CD14-positive monocyte (primary cell): ENCODE measurements around the gene RELN. TPM values are rescaled to one million over a fixed set of nuclear protein-coding genes. Genes with fewer than 3 reads are reported as not detected.

ENCODE experiments used
- DNase-seq, 3 donors: peaks; one replicate each; pipeline ENCODE4 v3.0.0-alpha.2; 2011 to 2022
- H2AFZ ChIP-seq: 2 replicates; pipeline ENCODE4 v1.6.0; 2012; ENCODE audit warnings: mild to moderate bottlenecking, low read depth, low read length, inconsistent platforms; ENCODE audit not compliant: insufficient read depth, poor library complexity, severe bottlenecking
- H3K27ac ChIP-seq, 2 donors: 1 replicate in 1 of 2; 2 replicates in 1 of 2; pipeline ENCODE4 v1.5.1; 2012 to 2013; ENCODE audit warnings: low read length in 2 of 2, control low read depth in 1 of 2, inconsistent platforms in 1 of 2, low read depth in 1 of 2, mild to moderate bottlenecking in 1 of 2
- H3K27me3 ChIP-seq, 2 donors: one replicate each; pipeline versions ENCODE4 v1.6.0 to v1.6.1; 2011 to 2013; ENCODE audit warnings: low read length in 2 of 2; ENCODE audit not compliant: control insufficient read depth in 2 of 2, insufficient read depth in 2 of 2
- H3K36me3 ChIP-seq, 2 donors: replicated peaks in 1 of 2; 1 replicate in 1 of 2; 2 replicates in 1 of 2; pipeline versions ENCODE4 v1.5.1 to v1.6.1; 2012 to 2013; ENCODE audit warnings: low read length in 2 of 2, control low read depth in 1 of 2, inconsistent platforms in 1 of 2, mild to moderate bottlenecking in 1 of 2; ENCODE audit not compliant: insufficient read depth in 2 of 2, control insufficient read depth in 1 of 2
- H3K4me1 ChIP-seq, 2 donors: 1 replicate in 1 of 2; 2 replicates in 1 of 2; pipeline versions ENCODE4 v1.5.1 to v1.6.1; 2012 to 2013; ENCODE audit warnings: low read length in 2 of 2, control low read depth in 1 of 2, inconsistent platforms in 1 of 2, mild to moderate bottlenecking in 1 of 2, moderate library complexity in 1 of 2; ENCODE audit not compliant: insufficient read depth in 2 of 2, control insufficient read depth in 1 of 2
- H3K4me2 ChIP-seq: replicated peaks from 2 replicates; pipeline ENCODE3; 2012; ENCODE audit warnings: low read length, moderate library complexity, mild to moderate bottlenecking; ENCODE audit not compliant: poor library complexity, severe bottlenecking; ENCODE audit errors: extremely low read depth
- H3K4me3 ChIP-seq, 3 experiments: fragments of 200-600 bp in 1 of 3; sonication (generic) in 1 of 3; replicated peaks in 1 of 3; 1 replicate in 2 of 3; 2 replicates in 1 of 3; pipeline ENCODE4 v1.5.1; 2011 to 2013; ENCODE audit warnings: low read length in 3 of 3, mild to moderate bottlenecking in 3 of 3, control low read depth in 2 of 3, low read depth in 2 of 3, inconsistent platforms in 1 of 3, moderate library complexity in 1 of 3
- H3K79me2 ChIP-seq: 2 replicates; pipeline ENCODE4 v1.6.0; 2012; ENCODE audit warnings: mild to moderate bottlenecking, control low read depth, inconsistent platforms, low read length, moderate library complexity; ENCODE audit not compliant: insufficient read depth
- H3K9ac ChIP-seq: 2 replicates; pipeline ENCODE4 v1.6.0; 2017; ENCODE audit warnings: low read length, mild to moderate bottlenecking; ENCODE audit not compliant: insufficient read depth, poor library complexity, severe bottlenecking
- H3K9me3 ChIP-seq, 2 donors: replicated peaks in 1 of 2; 1 replicate in 1 of 2; 2 replicates in 1 of 2; pipeline versions ENCODE4 v1.5.1 to v1.6.1; 2012 to 2013; ENCODE audit warnings: low read length in 2 of 2, control low read depth in 1 of 2; ENCODE audit not compliant: control insufficient read depth in 1 of 2, insufficient read depth in 1 of 2
- H4K20me1 ChIP-seq: 2 replicates; pipeline ENCODE4 v1.6.0; 2012; ENCODE audit warnings: mild to moderate bottlenecking, low read length, control low read depth, moderate library complexity; ENCODE audit not compliant: insufficient read depth
- H3K27ac Mint-ChIP-seq, 7 donors: one replicate each; pipeline ENCODE4 v1.8.0; 2020; ENCODE audit warnings: mild to moderate bottlenecking in 7 of 7, mixed read lengths in 7 of 7, moderate library complexity in 6 of 7, inconsistent platforms in 2 of 7
- H3K27me3 Mint-ChIP-seq, 3 donors: one replicate each; pipeline ENCODE4 v1.8.0; 2021 to 2022; ENCODE audit warnings: low read depth in 3 of 3, mild to moderate bottlenecking in 3 of 3, mixed read lengths in 3 of 3, moderate library complexity in 3 of 3, inconsistent platforms in 1 of 3
- H3K36me3 Mint-ChIP-seq, 2 donors: one replicate each; pipeline ENCODE4 v1.8.0; 2020; ENCODE audit warnings: mixed read lengths in 2 of 2, inconsistent platforms in 1 of 2, mild to moderate bottlenecking in 1 of 2
- H3K4me1 Mint-ChIP-seq: one replicate; pipeline ENCODE4 v1.8.0; 2020; ENCODE audit warnings: mild to moderate bottlenecking, mixed read lengths
- H3K4me3 Mint-ChIP-seq, 2 donors: one replicate each; pipeline ENCODE4 v1.8.0; 2020; ENCODE audit warnings: mild to moderate bottlenecking in 2 of 2, mixed read lengths in 2 of 2, moderate library complexity in 1 of 2
- H3K9me3 Mint-ChIP-seq, 7 donors: one replicate each; pipeline ENCODE4 v1.8.0; 2020 to 2022; ENCODE audit warnings: mixed read lengths in 7 of 7, mild to moderate bottlenecking in 6 of 7, moderate library complexity in 6 of 7, inconsistent platforms in 2 of 7
- CTCF ChIP-seq: fragments of 200-600 bp; IDR thresholded peaks from one replicate; pipeline ENCODE4 v1.8.0; 2022; ENCODE audit warnings: antibody characterized with exemption, mild to moderate bottlenecking
- WGBS: methylation state at CpG from one replicate; pipeline ENCODE4 v1.1.5; 2013; ENCODE audit warnings: missing lambda C conversion rate; ENCODE audit not compliant: insufficient coverage; 5-methylcytosine and 5-hydroxymethylcytosine counted together
- intact Hi-C, 2 donors: fragments of 100-400 bp; cut with micrococcal nuclease; formaldehyde crosslinking; loops; one replicate each; pipeline versions ENCODE4 v1.15.0 to v1.15.1; 2023
- polyA plus RNA-seq, 3 donors: library from polyadenylated mRNA; depleted of rRNA in 1 of 3; unstranded in 2 of 3; stranded (reverse) in 1 of 3; fragments of 300-500 nt in 2 of 3; fragments of >200 nt in 1 of 3; fragmentation: Illumina TruSeq in 2 of 3; gene quantifications; 1 replicate in 2 of 3; 2 replicates in 1 of 3; pipeline ENCODE4 v1.2.3, GENCODE V29; 2012 to 2021

Gene RELN
- polyA plus RNA-seq, 3 donors = not detected

- intact Hi-C loops = no loop called here
- Histone ChIP-seq H3K27me3 (no peaks in the 10 kb centered on the region), H3K4me3 (no peak overlapping the region), H3K36me3 (no peaks in the 10 kb centered on the region), H4K20me1 (no peaks in the 10 kb centered on the region), H2AFZ (no peak overlapping the region), H3K4me1 (no peaks in the 10 kb centered on the region), H3K9ac (no peak overlapping the region), H3K9me3 (no peaks in the 10 kb centered on the region), H3K27ac (no peak overlapping the region), H3K4me2 (no peak overlapping the region), H3K79me2 (no peaks in the 10 kb centered on the region)
- Mint-ChIP-seq H3K4me3 (no peak overlapping the region), H3K9me3 (peaks cover 0 to 4% (median 2%) of the 10 kb centered on the region in 7 donors), H3K27me3 (no peaks in the 10 kb centered on the region), H3K4me1 (no peaks in the 10 kb centered on the region), H3K27ac (no peak overlapping the region), H3K36me3 (no peaks in the 10 kb centered on the region)
- no peak for DNase-seq
- 100% methylated on average over 1 of the region's 2 CpGs for WGBS
- TF ChIP-seq CTCF = no peak
Observed at GRCh38 chr7:103871473-103871872, 118.0 kb downstream of the RELN start.

DNA sequence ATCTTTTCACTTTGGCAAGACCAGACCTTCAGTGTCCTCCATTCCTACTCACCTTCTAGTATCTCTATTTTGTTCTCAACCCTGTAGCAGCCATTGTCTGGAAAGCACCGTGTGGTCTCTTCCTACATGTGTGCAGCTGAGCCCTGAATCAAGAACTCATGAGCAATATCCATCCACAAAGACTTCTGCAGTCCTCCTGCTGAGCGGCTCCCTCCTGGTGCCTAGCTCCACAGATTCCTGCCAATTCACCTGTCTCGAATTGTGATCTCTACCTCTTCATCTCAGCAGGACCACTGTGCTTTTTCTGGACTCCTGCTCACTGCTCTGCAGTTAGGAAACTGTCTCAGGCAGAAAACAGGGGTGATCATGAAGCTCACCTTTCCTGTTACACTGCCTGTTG is 118.8 kb downstream of the RELN start:
- Histone ChIP-seq H4K20me1 (no peaks in the 10 kb centered on the region), H3K4me1 (no peaks in the 10 kb centered on the region), H3K9ac (no peak overlapping the region), H2AFZ (no peak overlapping the region), H3K27ac (no peak overlapping the region), H3K4me2 (no peak overlapping the region), H3K9me3 (no peaks in the 10 kb centered on the region), H3K27me3 (no peaks in the 10 kb centered on the region), H3K36me3 (no peaks in the 10 kb centered on the region), H3K4me3 (no peak overlapping the region), H3K79me2 (no peaks in the 10 kb centered on the region)
- peaks cover 0 to 4% (median 2%) of the 10 kb centered on the region in 7 donors for H3K9me3 Mint-ChIP-seq
- H3K27me3 Mint-ChIP-seq = no peaks in the 10 kb centered on the region
- intact Hi-C loops = no loop called here
- no peak for TF ChIP-seq CTCF
- no peak overlapping the region for H3K27ac Mint-ChIP-seq
- DNase-seq = no peak
- no peak overlapping the region for H3K4me3 Mint-ChIP-seq
- H3K36me3 Mint-ChIP-seq = no peaks in the 10 kb centered on the region
- H3K4me1 Mint-ChIP-seq = no peaks in the 10 kb centered on the region
- 81% methylated on average over 3 of the region's 3 CpGs for WGBS
